Esophagus squamous epithelium (tissue), 4 donors: Measurements from ENCODE around the gene KMT5B.

Experiments used
- POLR2A ChIP-seq, 4 donors: fragments of 450-650 bp; IDR thresholded peaks; one replicate each; pipeline ENCODE4 v1.6.1; 2017; ENCODE audit warnings: antibody characterized with exemption in 4 of 4, mild to moderate bottlenecking in 4 of 4, moderate library complexity in 3 of 4
- TF ChIP-seq, protein P1 (sequence below), 6 experiments: fragments of 450-650 bp in 4 of 6; fragments of 200-600 bp in 2 of 6; sonication (generic) in 2 of 6; IDR thresholded peaks; one replicate each; pipeline ENCODE4 v1.5.1; 2016 to 2019; ENCODE audit warnings: antibody characterized with exemption in 6 of 6, mild to moderate bottlenecking in 4 of 6, moderate library complexity in 4 of 6

GRCh38 chr11:68229601-68230000 lies 16.5 kb upstream of the KMT5B start:
- TF ChIP-seq, protein P1, sequence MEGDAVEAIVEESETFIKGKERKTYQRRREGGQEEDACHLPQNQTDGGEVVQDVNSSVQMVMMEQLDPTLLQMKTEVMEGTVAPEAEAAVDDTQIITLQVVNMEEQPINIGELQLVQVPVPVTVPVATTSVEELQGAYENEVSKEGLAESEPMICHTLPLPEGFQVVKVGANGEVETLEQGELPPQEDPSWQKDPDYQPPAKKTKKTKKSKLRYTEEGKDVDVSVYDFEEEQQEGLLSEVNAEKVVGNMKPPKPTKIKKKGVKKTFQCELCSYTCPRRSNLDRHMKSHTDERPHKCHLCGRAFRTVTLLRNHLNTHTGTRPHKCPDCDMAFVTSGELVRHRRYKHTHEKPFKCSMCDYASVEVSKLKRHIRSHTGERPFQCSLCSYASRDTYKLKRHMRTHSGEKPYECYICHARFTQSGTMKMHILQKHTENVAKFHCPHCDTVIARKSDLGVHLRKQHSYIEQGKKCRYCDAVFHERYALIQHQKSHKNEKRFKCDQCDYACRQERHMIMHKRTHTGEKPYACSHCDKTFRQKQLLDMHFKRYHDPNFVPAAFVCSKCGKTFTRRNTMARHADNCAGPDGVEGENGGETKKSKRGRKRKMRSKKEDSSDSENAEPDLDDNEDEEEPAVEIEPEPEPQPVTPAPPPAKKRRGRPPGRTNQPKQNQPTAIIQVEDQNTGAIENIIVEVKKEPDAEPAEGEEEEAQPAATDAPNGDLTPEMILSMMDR (IDR thresholded peaks at IDR 0.05), result no peak
- no peak for TF ChIP-seq POLR2A (IDR thresholded peaks at IDR 0.05)
